HUES64 (cell line): ENCODE data around the gene NTRK3.

ENCODE experiments used
- H3K27ac ChIP-seq: 2 replicates; pipeline ENCODE4 v1.7.0; 2013; ENCODE audit warnings: low read depth, low read length, inconsistent platforms
- H3K27me3 ChIP-seq: 2 replicates; pipeline ENCODE4 v1.6.1; 2013; ENCODE audit warnings: mild to moderate bottlenecking, low read length; ENCODE audit not compliant: insufficient read depth
- H3K36me3 ChIP-seq: 2 replicates; pipeline ENCODE4 v1.6.1; 2013; ENCODE audit warnings: mild to moderate bottlenecking, low read length; ENCODE audit not compliant: insufficient read depth
- H3K4me1 ChIP-seq: 2 replicates; pipeline ENCODE4 v1.6.1; 2013; ENCODE audit warnings: mild to moderate bottlenecking, low read length, moderate library complexity; ENCODE audit not compliant: insufficient read depth
- H3K4me3 ChIP-seq: 2 replicates; pipeline ENCODE4 v1.5.1; 2013; ENCODE audit warnings: mild to moderate bottlenecking, low read length, moderate library complexity
- H3K9ac ChIP-seq: 2 replicates; pipeline ENCODE4 v1.6.1; 2013; ENCODE audit warnings: mild to moderate bottlenecking, low read depth, low read length
- H3K9me3 ChIP-seq: 2 replicates; pipeline ENCODE4 v1.6.1; 2013; ENCODE audit warnings: low read depth, low read length; ENCODE audit not compliant: insufficient read depth
- WGBS: fragments of 150-250, 120-280 bp; methylation state at CpG from one replicate; pipeline ENCODE4 v1.1.7; 2013; ENCODE audit warnings: missing lambda C conversion rate; 5-methylcytosine and 5-hydroxymethylcytosine counted together

NTRK3 gene

GRCh38 chr15:88257311-88258092 lies 963 bp upstream of the NTRK3 start:
- Histone ChIP-seq H3K27ac (no peak overlapping the region; the same call in 1 of the 2 replicates), H3K27me3 (peaks cover 49% of the 10 kb centered on the region), H3K4me1 (peaks cover 4% of the 10 kb centered on the region; the same call in 1 of the 2 replicates), H3K9ac (peak overlapping the region; percentile 58), H3K4me3 (peak overlapping the region; percentile 63), H3K9me3 (no peaks in the 10 kb centered on the region), H3K36me3 (no peaks in the 10 kb centered on the region)
- under 1% methylated on average over 48 of the region's 49 CpGs for WGBS

DNA sequence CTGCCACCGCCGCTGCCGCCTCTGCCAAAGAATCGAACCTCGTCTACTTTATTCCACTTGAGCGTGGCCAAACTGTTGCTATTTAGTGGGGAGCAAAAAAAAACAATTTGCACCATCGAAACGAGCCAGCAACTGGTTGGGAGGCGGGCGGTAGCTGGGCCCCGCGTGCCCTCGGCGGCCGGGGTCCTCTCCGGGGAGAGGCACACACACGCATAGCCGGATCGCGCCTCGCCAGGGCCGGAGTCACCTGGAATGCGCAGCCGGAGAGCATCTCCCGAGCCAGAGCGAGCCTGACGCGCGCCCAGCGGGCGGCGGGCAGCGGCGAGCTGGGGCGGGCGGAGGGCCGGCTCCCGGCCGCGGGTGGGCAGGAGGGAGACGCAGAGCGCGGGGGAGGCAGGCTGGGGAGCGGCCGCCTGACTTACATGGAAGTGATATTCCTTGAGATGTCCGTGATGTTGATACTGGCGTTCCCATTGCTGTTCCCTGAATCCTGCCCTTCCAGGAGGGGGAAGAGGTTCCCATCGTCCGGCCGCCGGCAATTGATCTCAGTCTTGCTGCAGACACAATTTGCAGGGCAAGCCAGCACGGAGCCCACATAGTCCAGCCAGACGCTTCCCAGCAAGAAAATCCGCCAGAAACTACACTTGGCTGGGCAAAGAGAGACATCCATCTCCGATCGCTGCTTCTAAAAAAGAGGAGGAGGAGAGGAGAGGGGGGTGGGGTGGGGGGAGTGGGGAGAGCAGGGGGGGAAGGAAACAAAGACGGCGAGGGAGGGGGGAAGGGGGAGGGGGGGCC lies 858 bp downstream of the NTRK3 start:
- H3K4me3 ChIP-seq = peak overlapping the region; percentile 58
- H3K36me3 ChIP-seq = no peaks in the 10 kb centered on the region
- peaks cover 4% of the 10 kb centered on the region; the same call in 1 of the 2 replicates for H3K4me1 ChIP-seq
- no peaks in the 10 kb centered on the region for H3K9me3 ChIP-seq
- no peak overlapping the region for H3K9ac ChIP-seq
- H3K27ac ChIP-seq = no peak overlapping the region
- peaks cover 54% of the 10 kb centered on the region for H3K27me3 ChIP-seq
- WGBS = under 1% methylated on average over 58 of the region's 58 CpGs

- Histone ChIP-seq H3K4me1 (peaks cover 4% of the 10 kb centered on the region; the same call in 1 of the 2 replicates), H3K9ac (no peak overlapping the region), H3K27ac (no peak overlapping the region), H3K4me3 (peak overlapping the region; percentile 58), H3K27me3 (peaks cover 54% of the 10 kb centered on the region), H3K9me3 (no peaks in the 10 kb centered on the region), H3K36me3 (no peaks in the 10 kb centered on the region)
- WGBS = 3% methylated on average over 23 of the region's 23 CpGs
These were observed 1.5 kb downstream of the NTRK3 start for GRCh38 chr15:88255087-88255483.

- Histone ChIP-seq H3K36me3 (no peaks in the 10 kb centered on the region), H3K4me3 (no peak overlapping the region), H3K27me3 (peaks cover 50% of the 10 kb centered on the region), H3K9ac (no peak overlapping the region), H3K9me3 (no peaks in the 10 kb centered on the region), H3K4me1 (peaks cover 4% of the 10 kb centered on the region; the same call in 1 of the 2 replicates), H3K27ac (no peak overlapping the region)
- 94% methylated on average over 7 of the region's 7 CpGs for WGBS
These were observed 4.1 kb downstream of the NTRK3 start for GRCh38 chr15:88252441-88252840.

DNA sequence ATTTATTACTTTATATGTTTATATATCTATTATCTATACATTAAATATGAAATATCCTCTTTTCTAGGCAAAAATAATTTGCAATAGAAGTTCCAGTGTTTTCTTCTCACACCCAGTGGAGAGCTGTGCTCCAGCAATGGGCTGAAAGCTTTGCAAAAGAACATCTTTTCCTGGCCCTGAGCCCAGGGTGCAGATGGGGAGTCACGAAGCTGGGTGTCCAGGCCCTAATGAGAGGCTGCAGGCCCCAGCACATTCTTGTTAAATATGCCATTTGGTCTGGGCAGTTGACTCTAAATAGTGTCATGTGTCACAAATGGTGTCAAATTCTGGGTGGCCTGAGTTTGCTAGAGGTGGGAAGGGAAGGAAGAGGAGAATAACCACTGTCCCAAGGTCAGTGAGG lies 5.7 kb downstream of the NTRK3 start:
- Histone ChIP-seq H3K9me3 (no peaks in the 10 kb centered on the region), H3K9ac (no peak overlapping the region), H3K27me3 (peaks cover 52% of the 10 kb centered on the region), H3K27ac (no peak overlapping the region), H3K4me1 (peaks cover 7% of the 10 kb centered on the region), H3K36me3 (no peaks in the 10 kb centered on the region), H3K4me3 (no peak overlapping the region)
- 80% methylated on average over 1 of the region's 1 CpG for WGBS

DNA sequence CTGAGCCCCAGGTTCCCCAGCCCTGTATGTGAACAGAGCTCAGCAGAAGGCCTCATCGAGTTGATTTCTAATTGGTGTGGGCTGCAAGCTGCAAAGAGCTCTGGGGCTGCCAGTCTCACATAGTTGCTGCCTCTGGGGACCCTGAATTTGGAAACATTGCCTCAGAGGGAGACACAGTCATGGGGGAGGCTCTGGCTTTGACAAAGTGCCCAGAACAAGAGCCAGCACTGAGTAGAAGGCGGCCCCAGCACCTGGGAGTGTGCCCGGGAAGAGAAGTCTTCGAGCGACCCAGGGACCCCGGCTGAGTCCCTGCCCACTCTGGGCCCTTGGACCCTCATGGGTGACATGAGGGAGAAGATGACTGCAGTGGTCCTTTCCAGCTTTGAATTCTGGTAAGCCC lies 7.3 kb downstream of the NTRK3 start:
- H3K36me3 ChIP-seq = no peaks in the 10 kb centered on the region
- no peak overlapping the region for H3K9ac ChIP-seq
- H3K9me3 ChIP-seq = no peaks in the 10 kb centered on the region
- no peak overlapping the region for H3K4me3 ChIP-seq
- no peak overlapping the region for H3K27ac ChIP-seq
- peaks cover 37% of the 10 kb centered on the region for H3K27me3 ChIP-seq
- WGBS = 95% methylated on average over 6 of the region's 6 CpGs
- peaks cover 4% of the 10 kb centered on the region; the same call in 1 of the 2 replicates for H3K4me1 ChIP-seq

- 70% methylated on average over 4 of the region's 4 CpGs for WGBS
- H3K36me3 ChIP-seq = no peaks in the 10 kb centered on the region
These were observed 8.6 kb downstream of the NTRK3 start for GRCh38 chr15:88247914-88248313.

DNA sequence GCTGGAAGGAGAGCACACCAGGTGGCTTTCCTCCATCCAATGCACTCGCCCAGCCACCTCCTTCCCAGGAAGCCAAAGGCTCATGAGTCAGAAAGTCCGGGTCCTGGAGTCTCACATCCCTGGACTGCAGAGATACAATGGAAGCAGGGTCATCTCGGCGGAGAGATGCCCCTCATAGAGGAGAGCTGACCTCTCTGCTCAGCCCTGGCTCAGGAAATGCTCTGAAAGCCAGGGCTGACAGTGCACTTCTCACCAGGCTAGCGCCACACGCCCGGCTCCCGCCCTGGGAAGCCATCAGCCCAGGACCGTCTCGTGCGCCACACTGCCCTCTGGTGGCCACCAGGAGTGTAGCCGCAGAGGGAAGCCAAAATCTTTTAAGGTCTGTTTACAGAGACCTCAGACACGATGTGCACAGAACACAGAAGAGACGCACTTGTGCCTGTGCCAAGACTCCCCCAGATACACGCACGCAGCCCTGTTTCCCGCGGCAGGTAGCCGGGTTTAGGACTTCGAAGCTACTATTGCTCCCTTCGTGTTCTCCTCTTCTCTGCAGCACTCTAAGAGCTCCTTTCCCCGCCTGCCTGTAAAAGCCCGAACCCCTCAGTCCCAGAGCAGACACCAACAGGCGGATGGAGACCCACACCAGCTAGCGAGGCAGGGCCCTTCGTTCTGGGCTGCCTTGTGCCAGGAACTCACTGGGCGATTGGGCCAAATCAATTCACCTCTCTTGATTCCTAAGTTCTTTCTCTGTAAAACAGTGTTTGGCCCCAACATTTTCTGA lies 9.7 kb downstream of the NTRK3 start:
- Histone ChIP-seq H3K4me3 (peak overlapping the region; percentile 38), H3K27ac (no peak overlapping the region), H3K9ac (no peak overlapping the region), H3K4me1 (peaks cover 4% of the 10 kb centered on the region; the same call in 1 of the 2 replicates), H3K27me3 (peaks cover 15% of the 10 kb centered on the region; the same call in 1 of the 2 replicates), H3K36me3 (no peaks in the 10 kb centered on the region), H3K9me3 (no peaks in the 10 kb centered on the region)
- 15% methylated on average over 27 of the region's 27 CpGs for WGBS

More at GRCh38 chr15:88247914-88248313, 8.6 kb downstream of the NTRK3 start:
- peaks cover 4% of the 10 kb centered on the region; the same call in 1 of the 2 replicates for H3K4me1 ChIP-seq
- H3K4me3 ChIP-seq = no peak overlapping the region
- H3K27ac ChIP-seq = no peak overlapping the region
- peaks cover 24% of the 10 kb centered on the region for H3K27me3 ChIP-seq
- no peak overlapping the region for H3K9ac ChIP-seq
- no peaks in the 10 kb centered on the region for H3K9me3 ChIP-seq

GRCh38 chr15:88246081-88246480 lies 10.5 kb downstream of the NTRK3 start:
- Histone ChIP-seq H3K36me3 (no peaks in the 10 kb centered on the region), H3K9ac (no peak overlapping the region)
- 91% methylated on average over 7 of the region's 7 CpGs for WGBS

DNA sequence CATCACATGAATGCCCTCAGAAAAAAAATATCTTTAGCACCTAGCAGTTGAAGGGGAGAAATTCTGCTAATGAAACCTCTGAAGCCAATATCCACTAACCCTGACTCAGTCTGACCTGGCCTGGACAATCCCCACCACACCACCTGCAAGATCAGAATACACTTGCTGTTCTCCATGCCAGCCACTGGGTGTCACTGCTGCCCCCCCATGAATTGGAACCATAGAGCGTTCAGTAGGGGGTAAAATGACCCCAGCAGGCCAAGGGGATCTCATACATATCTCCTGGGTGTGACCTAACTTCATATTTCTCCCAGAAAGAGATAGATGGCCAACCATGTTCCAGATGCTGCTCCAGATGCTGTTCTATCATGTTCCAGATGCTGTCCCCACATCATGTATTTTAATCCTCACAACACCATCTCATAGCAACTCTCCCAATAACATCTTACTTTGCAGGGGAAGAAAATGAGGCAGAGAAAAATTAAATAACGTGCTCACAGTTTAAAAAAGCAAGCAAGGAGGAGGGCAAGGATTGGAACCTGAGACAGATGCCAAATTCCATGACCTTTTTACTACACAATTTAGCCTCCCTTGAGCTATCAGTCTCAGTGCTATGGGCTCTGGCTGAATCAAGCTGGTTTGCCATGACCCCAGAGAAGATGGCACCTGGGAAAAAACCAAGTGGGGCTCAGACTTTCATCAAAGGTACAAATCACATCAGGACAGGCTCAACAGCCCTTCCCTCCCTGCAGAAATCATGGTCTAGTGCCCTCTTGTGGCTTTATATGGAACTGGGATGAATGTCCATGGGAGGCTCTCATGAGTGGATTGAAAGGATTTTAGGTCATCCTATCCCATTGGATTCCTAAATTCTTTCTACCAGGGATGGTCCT lies 12.4 kb downstream of the NTRK3 start:
- peaks cover 15% of the 10 kb centered on the region; the same call in 1 of the 2 replicates for H3K27me3 ChIP-seq
- peaks cover 4% of the 10 kb centered on the region; the same call in 1 of the 2 replicates for H3K4me1 ChIP-seq
- no peak overlapping the region for H3K4me3 ChIP-seq
- H3K9me3 ChIP-seq = no peaks in the 10 kb centered on the region
- H3K9ac ChIP-seq = no peak overlapping the region
- WGBS = 40% methylated on average over 2 of the region's 2 CpGs
- H3K36me3 ChIP-seq = no peaks in the 10 kb centered on the region
- H3K27ac ChIP-seq = no peak overlapping the region

More at GRCh38 chr15:88246081-88246480, 10.5 kb downstream of the NTRK3 start:
- H3K27ac ChIP-seq = no peak overlapping the region
- H3K4me3 ChIP-seq = no peak overlapping the region
- peaks cover 4% of the 10 kb centered on the region; the same call in 1 of the 2 replicates for H3K4me1 ChIP-seq
- H3K27me3 ChIP-seq = peaks cover 15% of the 10 kb centered on the region; the same call in 1 of the 2 replicates
- no peaks in the 10 kb centered on the region for H3K9me3 ChIP-seq
